H9 (cell line): Measurements from ENCODE around the gene PLEKHG5. TPM values are rescaled to one million over a fixed set of nuclear protein-coding genes. Genes with fewer than 3 reads are reported as not detected.

ENCODE experiments used
- DNase-seq: peaks from one replicate; pipeline ENCODE4 v3.0.0-alpha.2; 2017
- H2AFZ ChIP-seq: one replicate; pipeline ENCODE4 v1.6.1; 2013; ENCODE audit warnings: mild to moderate bottlenecking, low read length, control low read depth, moderate library complexity
- H2AK5ac ChIP-seq: 2 replicates; pipeline ENCODE4 v1.6.1; 2013; ENCODE audit warnings: low read length, control low read depth, mixed read lengths; ENCODE audit not compliant: insufficient read length
- H2BK120ac ChIP-seq: one replicate; pipeline ENCODE4 v1.6.1; 2013; ENCODE audit warnings: low read depth, mild to moderate bottlenecking, low read length, control low read depth, inconsistent platforms; ENCODE audit not compliant: poor library complexity, severe bottlenecking
- H2BK12ac ChIP-seq: 2 replicates; pipeline ENCODE4 v1.6.1; 2013; ENCODE audit warnings: low read length, control low read depth, mixed read lengths, low read depth; ENCODE audit not compliant: insufficient read length
- H2BK15ac ChIP-seq: 2 replicates; pipeline ENCODE4 v1.6.1; 2013; ENCODE audit warnings: low read depth, low read length, control low read depth
- H2BK20ac ChIP-seq: one replicate; pipeline ENCODE4 v1.6.1; 2013; ENCODE audit warnings: low read depth, mild to moderate bottlenecking, low read length, control low read depth, inconsistent platforms; ENCODE audit not compliant: poor library complexity, severe bottlenecking
- H2BK5ac ChIP-seq: 2 replicates; pipeline ENCODE4 v1.6.1; 2013; ENCODE audit warnings: low read length, control low read depth, mixed read lengths; ENCODE audit not compliant: insufficient read length
- H3K14ac ChIP-seq: 2 replicates; pipeline ENCODE4 v1.6.1; 2013; ENCODE audit warnings: low read length, control low read depth; ENCODE audit not compliant: insufficient read depth
- H3K18ac ChIP-seq: 2 replicates; pipeline ENCODE4 v1.6.1; 2013; ENCODE audit warnings: low read depth, mild to moderate bottlenecking, mixed read lengths, low read length, control low read depth; ENCODE audit not compliant: insufficient read length
- H3K23ac ChIP-seq: 2 replicates; pipeline ENCODE4 v1.6.1; 2013; ENCODE audit warnings: low read length, control low read depth, mixed read lengths, low read depth; ENCODE audit not compliant: insufficient read length
- H3K23me2 ChIP-seq: 2 replicates; pipeline ENCODE4 v1.6.1; 2013; ENCODE audit warnings: low read depth, mild to moderate bottlenecking, mixed read lengths, low read length, control low read depth; ENCODE audit not compliant: insufficient read length, poor library complexity, severe bottlenecking
- H3K27ac ChIP-seq: 2 replicates; pipeline ENCODE4 v1.5.1; 2013; ENCODE audit warnings: low read length, control low read depth, mixed read lengths, low read depth; ENCODE audit not compliant: insufficient read length
- H3K27me3 ChIP-seq: 2 replicates; pipeline ENCODE4 v1.6.1; 2013; ENCODE audit warnings: low read length, control low read depth, inconsistent platforms; ENCODE audit not compliant: insufficient read depth
- H3K4ac ChIP-seq: 2 replicates; pipeline ENCODE4 v1.6.1; 2013; ENCODE audit warnings: low read depth, mild to moderate bottlenecking, control low read depth, inconsistent platforms, low read length, moderate library complexity
- H3K4me1 ChIP-seq: 2 replicates; pipeline ENCODE4 v1.6.1; 2013; ENCODE audit warnings: low read length, control low read depth, inconsistent platforms; ENCODE audit not compliant: insufficient read depth
- H3K4me2 ChIP-seq: 2 replicates; pipeline ENCODE4 v1.6.1; 2013; ENCODE audit warnings: low read length, control low read depth, mixed read lengths; ENCODE audit not compliant: insufficient read length, insufficient read depth
- H3K56ac ChIP-seq: 2 replicates; pipeline ENCODE4 v1.6.1; 2013; ENCODE audit warnings: low read depth, mild to moderate bottlenecking, mixed read lengths, low read length, control low read depth; ENCODE audit not compliant: insufficient read length
- H3K79me1 ChIP-seq: 2 replicates; pipeline ENCODE4 v1.6.1; 2013; ENCODE audit warnings: low read depth, mild to moderate bottlenecking, moderate library complexity, low read length, control low read depth, inconsistent platforms; ENCODE audit not compliant: insufficient read depth, poor library complexity, severe bottlenecking
- H3K79me2 ChIP-seq: 2 replicates; pipeline ENCODE4 v1.6.1; 2013; ENCODE audit warnings: low read length, control low read depth, inconsistent platforms; ENCODE audit not compliant: insufficient read depth
- H3K9ac ChIP-seq: 2 replicates; pipeline ENCODE4 v1.6.1; 2013; ENCODE audit warnings: low read length, control low read depth, mixed read lengths; ENCODE audit not compliant: insufficient read length; ENCODE audit errors: extremely low read depth
- H3K9me3 ChIP-seq: one replicate; pipeline ENCODE4 v1.6.1; 2013; ENCODE audit warnings: low read depth, low read length, inconsistent platforms; ENCODE audit not compliant: control insufficient read depth
- H3T11ph ChIP-seq: one replicate; pipeline ENCODE4 v1.6.1; 2013; ENCODE audit warnings: mild to moderate bottlenecking, low read length, control low read depth, inconsistent platforms
- H4K20me1 ChIP-seq: one replicate; pipeline ENCODE4 v1.6.1; 2013; ENCODE audit not compliant: control insufficient read depth, insufficient read length, insufficient read depth
- H4K5ac ChIP-seq: 2 replicates; pipeline ENCODE4 v1.6.1; 2013; ENCODE audit warnings: low read depth, mild to moderate bottlenecking, mixed read lengths, low read length, control low read depth; ENCODE audit not compliant: insufficient read length
- H4K8ac ChIP-seq: replicated peaks from 2 replicates; pipeline ENCODE4 v1.6.1; 2013; ENCODE audit warnings: low read length, control low read depth, mixed read lengths, low read depth; ENCODE audit not compliant: insufficient read length
- H4K91ac ChIP-seq: 2 replicates; pipeline ENCODE4 v1.6.1; 2013; ENCODE audit warnings: low read depth, mild to moderate bottlenecking, moderate library complexity, mixed read lengths, low read length, control low read depth; ENCODE audit not compliant: insufficient read length
- H3K27ac Mint-ChIP-seq, 3 experiments: 2 replicates in 2 of 3; 3 replicates in 1 of 3; pipeline ENCODE4 v1.8.0; 2020 to 2021; ENCODE audit warnings: mixed read lengths in 3 of 3, mild to moderate bottlenecking in 1 of 3, moderate library complexity in 1 of 3
- H3K27me3 Mint-ChIP-seq: 2 replicates; pipeline ENCODE4 v1.8.0; 2021; ENCODE audit warnings: low read depth, mild to moderate bottlenecking, moderate library complexity, mixed read lengths
- H3K36me3 Mint-ChIP-seq, 3 experiments: 2 replicates in 2 of 3; 3 replicates in 1 of 3; pipeline ENCODE4 v1.8.0; 2020 to 2021; ENCODE audit warnings: low read depth in 3 of 3, mixed read lengths in 3 of 3; ENCODE audit not compliant: insufficient read depth in 1 of 3
- H3K4me1 Mint-ChIP-seq, 2 experiments: 2 replicates each; pipeline ENCODE4 v1.8.0; 2020; ENCODE audit warnings: mixed read lengths in 2 of 2
- H3K4me3 Mint-ChIP-seq, 2 experiments: 2 replicates in 1 of 2; 3 replicates in 1 of 2; pipeline ENCODE4 v1.8.0; 2020 to 2021; ENCODE audit warnings: mild to moderate bottlenecking in 2 of 2, mixed read lengths in 2 of 2, moderate library complexity in 1 of 2
- H3K9me3 Mint-ChIP-seq, 2 experiments: 2 replicates in 1 of 2; 3 replicates in 1 of 2; pipeline ENCODE4 v1.8.0; 2020; ENCODE audit warnings: mild to moderate bottlenecking in 2 of 2, mixed read lengths in 2 of 2, moderate library complexity in 1 of 2
- WGBS: extraction: QIAGEN DNeasy Blood & Tissue Kit; methylation state at CpG from one replicate; pipeline ENCODE4 v1.1.7; 2013; ENCODE audit warnings: missing lambda C conversion rate, low lambda C conversion rate, mixed read lengths; ENCODE audit not compliant: insufficient read length; ENCODE audit errors: extremely low coverage; 5-methylcytosine and 5-hydroxymethylcytosine counted together
- total RNA-seq: library from RNA; stranded (reverse); gene quantifications from 2 replicates; pipeline ENCODE4 v1.2.1, GENCODE V29; 2021
- TF ChIP-seq, protein P1 (sequence below): fragments of 200-600 bp; sonication (generic); conservative IDR thresholded peaks from 3 replicates; pipeline ENCODE4 v1.8.0; 2021; ENCODE audit warnings: antibody characterized with exemption, mild to moderate bottlenecking

The PLEKHG5 gene
- total RNA-seq, 1 experiment from 2014 or later: 22.3 TPM

- Histone ChIP-seq H4K91ac (no peak overlapping the region), H4K20me1 (no peaks in the 10 kb centered on the region), H3K56ac (no peak overlapping the region), H4K5ac (no peak overlapping the region), H3K23ac (no peak overlapping the region), H2BK15ac (no peak overlapping the region), H3K27ac (no peak overlapping the region), H3K14ac (no peak overlapping the region), H3K18ac (no peak overlapping the region), H3K23me2 (no peaks in the 10 kb centered on the region), H2BK20ac (no peak overlapping the region), H3K9me3 (no peaks in the 10 kb centered on the region), H3K79me2 (no peaks in the 10 kb centered on the region), H3K9ac (no peak overlapping the region), H2BK12ac (no peak overlapping the region), H3K27me3 (no peaks in the 10 kb centered on the region), H2AK5ac (no peak overlapping the region), H3T11ph (no peak overlapping the region), H4K8ac (no peak overlapping the region), H3K79me1 (no peaks in the 10 kb centered on the region), H2BK120ac (no peak overlapping the region), H2BK5ac (no peak overlapping the region), H3K4me2 (no peak overlapping the region), H2AFZ (no peak overlapping the region), H3K4me1 (no peaks in the 10 kb centered on the region), H3K4ac (no peak overlapping the region)
- H3K4me3 Mint-ChIP-seq: no peak overlapping the region
- TF ChIP-seq, protein P1, sequence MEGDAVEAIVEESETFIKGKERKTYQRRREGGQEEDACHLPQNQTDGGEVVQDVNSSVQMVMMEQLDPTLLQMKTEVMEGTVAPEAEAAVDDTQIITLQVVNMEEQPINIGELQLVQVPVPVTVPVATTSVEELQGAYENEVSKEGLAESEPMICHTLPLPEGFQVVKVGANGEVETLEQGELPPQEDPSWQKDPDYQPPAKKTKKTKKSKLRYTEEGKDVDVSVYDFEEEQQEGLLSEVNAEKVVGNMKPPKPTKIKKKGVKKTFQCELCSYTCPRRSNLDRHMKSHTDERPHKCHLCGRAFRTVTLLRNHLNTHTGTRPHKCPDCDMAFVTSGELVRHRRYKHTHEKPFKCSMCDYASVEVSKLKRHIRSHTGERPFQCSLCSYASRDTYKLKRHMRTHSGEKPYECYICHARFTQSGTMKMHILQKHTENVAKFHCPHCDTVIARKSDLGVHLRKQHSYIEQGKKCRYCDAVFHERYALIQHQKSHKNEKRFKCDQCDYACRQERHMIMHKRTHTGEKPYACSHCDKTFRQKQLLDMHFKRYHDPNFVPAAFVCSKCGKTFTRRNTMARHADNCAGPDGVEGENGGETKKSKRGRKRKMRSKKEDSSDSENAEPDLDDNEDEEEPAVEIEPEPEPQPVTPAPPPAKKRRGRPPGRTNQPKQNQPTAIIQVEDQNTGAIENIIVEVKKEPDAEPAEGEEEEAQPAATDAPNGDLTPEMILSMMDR: no peak
- H3K36me3 Mint-ChIP-seq: no peaks in the 10 kb centered on the region
- no peak for DNase-seq
- no peaks in the 10 kb centered on the region for H3K27me3 Mint-ChIP-seq
- peaks cover 0 to 3% of the 10 kb centered on the region in 2 experiments; a peak in 2 of 4 replicates for H3K4me1 Mint-ChIP-seq
- H3K27ac Mint-ChIP-seq: no peak overlapping the region; a peak in 2 of 7 replicates
- no CpG with 5 or more reads among the region's 6 CpGs for WGBS
- no peaks in the 10 kb centered on the region for H3K9me3 Mint-ChIP-seq
Observed at GRCh38 chr1:6510493-6510892, 19.0 kb upstream of the PLEKHG5 start.
